Measurements from ENCODE around the gene BSND.

The BSND gene

GRCh38 chr1:54976747-54977146 lies 22.0 kb upstream of the BSND start:
- no peak for DNase-seq

GRCh38 chr1:54977533-54978297 lies 21.0 kb upstream of the BSND start:
- DNase-seq, result no peak

DNA sequence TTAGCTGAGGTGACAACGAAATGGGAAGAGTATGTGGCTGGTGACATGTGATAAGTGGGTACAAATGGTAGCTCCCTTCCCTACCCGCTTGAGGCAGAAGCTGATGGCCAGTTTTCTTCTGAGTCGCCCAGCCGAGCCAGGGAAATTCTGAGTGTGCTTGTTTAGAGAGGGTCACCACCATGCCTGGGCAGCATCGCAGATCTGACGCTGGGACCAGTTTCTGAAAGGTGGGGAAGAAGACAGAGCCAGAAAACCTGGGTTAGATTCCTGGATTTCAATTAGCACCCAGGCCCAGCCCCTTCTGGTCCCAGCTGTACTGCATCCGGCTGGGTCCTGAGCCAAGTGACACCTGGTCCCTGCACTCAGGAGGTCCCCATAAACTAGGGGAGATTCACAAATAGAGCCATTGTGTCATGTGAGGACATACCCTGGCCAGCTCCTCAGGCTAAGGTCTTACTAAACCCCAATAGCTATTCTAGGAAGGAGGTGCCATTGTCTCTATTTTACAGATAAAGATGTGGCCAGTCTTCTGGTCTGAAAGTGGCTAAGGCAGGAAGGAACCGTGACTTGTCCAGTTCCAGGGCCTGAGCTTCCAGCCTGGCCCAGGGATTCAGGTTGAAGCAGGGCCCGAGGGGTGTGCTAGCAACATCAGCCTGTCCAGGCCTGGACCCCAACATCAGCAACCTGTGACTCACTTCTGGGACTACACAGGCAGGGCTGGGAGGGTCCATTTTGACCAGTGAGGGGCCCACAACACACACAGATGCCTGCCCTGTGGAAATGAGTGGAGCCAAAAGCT lies 20.0 kb upstream of the BSND start:
- no peak for DNase-seq

- DNase-seq, result no peak
Measured at GRCh38 chr1:54979327-54979891, 19.3 kb upstream of the BSND start.

DNA sequence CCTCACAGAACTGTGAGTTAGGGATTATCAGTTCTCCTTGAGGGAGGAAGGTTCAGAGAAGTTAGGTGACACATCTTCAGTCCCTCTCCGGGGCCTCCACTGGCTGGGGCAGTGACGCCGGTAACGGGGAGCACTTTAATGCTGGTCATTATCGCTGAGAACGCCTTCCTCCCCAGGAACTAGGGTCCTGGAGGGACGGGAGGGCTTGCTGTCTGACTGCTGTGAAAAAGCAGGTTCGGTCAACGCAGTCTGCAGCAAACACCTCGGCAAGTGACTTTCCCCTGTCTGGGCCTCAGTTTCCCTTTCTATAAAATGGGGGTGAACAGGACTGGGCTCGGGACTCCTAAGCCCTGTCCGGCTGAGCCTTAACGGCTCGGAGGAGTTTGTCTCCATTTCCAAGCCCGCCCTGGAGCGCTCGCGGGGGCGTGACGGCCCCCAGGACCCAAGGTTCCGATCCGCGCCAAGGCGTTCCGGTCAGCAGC lies 18.6 kb upstream of the BSND start:
- DNase-seq, result no peak

DNA sequence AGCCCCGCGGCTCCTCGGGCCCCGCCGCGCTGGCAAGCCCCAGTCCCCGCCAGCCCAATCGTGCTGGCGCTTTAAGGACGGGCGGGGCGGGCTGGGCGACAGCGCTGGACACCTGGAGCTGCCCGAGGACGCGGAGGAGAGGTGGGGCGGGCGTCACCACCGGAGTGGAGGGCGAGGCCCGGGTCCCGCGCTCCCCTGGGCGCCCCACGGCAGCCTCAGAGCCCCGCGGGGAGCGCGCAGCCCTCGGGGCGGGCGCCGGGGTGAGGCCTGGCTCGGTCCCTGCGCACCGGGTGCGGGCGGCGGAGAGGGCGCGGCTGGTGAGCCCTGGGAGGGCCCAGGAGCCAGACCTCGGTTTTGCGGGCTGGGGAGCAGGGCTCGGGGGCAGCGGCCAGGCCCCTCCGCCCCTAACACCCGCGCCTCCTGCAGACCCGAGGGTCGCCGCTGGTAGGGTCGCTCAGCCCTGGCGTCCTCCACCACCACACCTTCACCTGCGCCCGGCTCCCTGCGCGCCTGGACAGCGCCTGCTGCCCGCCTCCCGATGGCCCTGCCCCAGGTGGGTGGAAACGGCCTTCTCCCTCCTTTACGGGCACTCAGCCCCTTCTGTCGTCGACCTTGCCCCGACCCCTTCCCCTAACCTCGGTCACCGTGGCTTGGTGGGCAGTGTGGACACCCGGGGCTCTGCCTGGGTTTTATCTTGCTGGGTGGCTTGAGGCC lies 18.0 kb upstream of the BSND start, which contains the start of gene TMEM61:
Gene TMEM61, plus strand, starts transcription at position 101 of the 714 bp plus-strand sequence. Its CDS starts 438 bp downstream, at position 539.
- no peak for DNase-seq

DNA sequence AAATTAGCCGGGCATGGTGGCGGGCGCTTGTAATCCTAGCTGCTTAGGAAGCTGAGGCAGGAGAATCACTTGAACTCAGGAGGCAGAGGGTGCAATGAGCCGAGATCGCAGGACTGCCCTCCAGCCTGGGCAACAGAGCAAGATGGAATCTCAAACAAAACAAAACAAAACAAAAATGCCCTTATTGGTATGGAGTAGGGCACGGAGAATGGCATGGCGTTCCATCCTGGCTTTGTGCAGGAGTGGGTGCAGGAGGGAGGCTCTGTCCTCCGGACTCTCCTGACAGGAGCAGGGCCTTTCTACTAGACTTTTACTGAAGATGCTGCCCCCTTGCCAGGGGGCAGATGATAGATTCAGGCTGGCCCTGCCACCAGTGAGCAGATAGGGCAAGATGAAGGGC lies 17.3 kb upstream of the BSND start:
- DNase-seq, result no peak

DNA sequence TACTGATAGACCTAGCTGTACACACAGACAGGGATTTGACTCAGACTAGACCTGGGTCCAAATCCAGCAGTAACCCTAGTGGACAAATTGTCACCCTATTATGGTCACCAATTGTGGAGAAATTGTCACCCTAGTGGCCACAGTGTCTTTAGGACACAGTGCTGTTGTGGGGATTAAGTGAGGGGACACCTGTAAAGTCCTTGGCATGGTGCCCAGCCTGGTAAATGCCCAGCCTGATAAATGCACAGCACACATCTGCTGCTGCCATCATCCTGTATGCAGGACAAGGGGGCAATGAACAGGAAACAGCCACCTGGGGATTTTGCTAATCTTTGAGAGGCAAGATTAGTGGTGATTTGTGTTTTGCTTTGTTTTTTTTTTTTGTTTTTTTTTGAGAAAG lies 16.0 kb upstream of the BSND start:
- no peak for DNase-seq

GRCh38 chr1:54984131-54984842 lies 14.4 kb upstream of the BSND start:
- no peak for DNase-seq

DNA sequence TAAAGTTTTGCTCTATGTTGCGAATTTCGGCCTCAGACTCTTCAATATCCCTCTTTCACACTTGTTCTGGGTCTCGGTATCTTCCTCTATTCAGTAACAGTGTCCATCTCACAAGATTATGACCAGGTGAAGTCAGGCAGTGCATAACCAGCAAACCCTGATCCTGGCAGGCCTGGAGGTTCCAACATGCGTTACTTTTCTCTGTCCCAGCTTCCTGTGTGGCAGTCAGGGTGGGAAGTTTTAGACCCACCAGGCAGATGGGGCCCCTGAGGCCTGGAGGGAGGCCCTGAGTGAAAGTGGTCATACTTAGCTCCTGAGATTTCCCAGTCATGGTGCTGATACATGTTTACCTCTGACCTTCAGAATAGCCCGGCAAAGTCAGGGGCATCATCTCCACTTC lies 13.2 kb upstream of the BSND start:
- DNase-seq, result no peak

- no peak for DNase-seq
Measured at GRCh38 chr1:54986025-54986424, 12.7 kb upstream of the BSND start.

GRCh38 chr1:54986533-54986932 lies 12.2 kb upstream of the BSND start:
- no peak for DNase-seq

GRCh38 chr1:54987427-54987826 lies 11.3 kb upstream of the BSND start:
- no peak for DNase-seq

GRCh38 chr1:54987919-54988705 lies 10.6 kb upstream of the BSND start:
- DNase-seq, result no peak

DNA sequence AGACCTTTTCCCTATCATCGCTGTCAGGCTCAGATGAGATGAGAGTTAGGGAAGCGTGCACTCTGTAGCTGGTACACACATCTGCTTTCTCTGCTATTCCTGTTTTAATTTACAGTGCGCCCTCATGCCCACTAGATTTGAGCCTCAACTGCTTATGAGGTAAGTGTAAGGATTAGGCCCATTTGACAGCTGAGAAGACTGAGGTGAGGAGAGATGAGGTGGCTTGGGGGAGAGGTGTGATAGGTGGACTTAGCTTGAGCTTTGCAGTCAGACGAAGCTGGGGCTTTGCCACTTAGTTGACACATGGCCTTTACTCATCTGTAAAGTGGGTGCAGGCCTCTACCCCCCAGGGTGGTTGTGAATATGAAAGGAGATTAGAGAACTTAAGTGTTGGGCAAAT lies 9.8 kb upstream of the BSND start:
- no peak for DNase-seq

DNA sequence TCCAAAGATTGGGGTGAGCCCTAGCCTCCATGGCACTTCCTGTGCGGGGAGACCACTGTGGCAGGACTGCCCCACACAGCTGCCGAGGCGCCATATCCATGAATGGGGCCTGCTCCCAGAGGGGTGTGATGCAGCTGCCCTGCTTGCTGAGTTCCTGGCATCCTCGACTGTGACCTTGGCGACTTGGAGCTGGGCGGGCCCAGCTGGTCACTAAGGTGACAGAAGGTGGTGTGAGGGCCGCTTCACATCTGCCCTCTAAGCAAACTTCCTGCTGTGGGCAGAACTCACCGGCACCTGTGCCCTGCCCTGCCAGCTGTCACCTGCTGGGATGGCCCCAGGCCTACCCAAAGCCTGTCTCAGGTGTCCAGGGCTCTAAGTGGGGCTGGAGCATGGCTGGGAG lies 9.3 kb upstream of the BSND start:
- no peak for DNase-seq

GRCh38 chr1:54989968-54990810 lies 8.5 kb upstream of the BSND start:
- no peak for DNase-seq

GRCh38 chr1:54990916-54991315 lies 7.8 kb upstream of the BSND start:
- DNase-seq, result no peak

DNA sequence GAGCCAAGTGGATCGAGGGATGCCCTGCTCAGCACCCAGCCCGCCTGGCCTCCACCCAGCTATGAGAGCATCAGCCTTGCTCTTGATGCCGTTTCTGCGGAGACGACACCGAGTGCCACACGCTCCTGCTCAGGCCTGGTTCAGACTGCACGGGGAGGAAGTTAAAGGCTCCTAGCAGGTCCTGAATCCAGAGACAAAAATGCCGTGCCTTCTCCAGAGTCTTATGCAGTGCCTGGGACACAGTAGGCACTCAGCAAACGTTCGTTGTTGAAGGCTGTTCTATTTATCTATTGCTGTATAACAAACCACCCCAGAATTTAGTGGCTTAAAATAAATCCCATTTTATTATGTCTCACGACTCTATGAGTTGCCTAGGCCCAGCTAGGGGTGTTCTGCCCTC lies 6.8 kb upstream of the BSND start:
- no peak for DNase-seq

GRCh38 chr1:54993140-54993539 lies 5.6 kb upstream of the BSND start:
- no peak for DNase-seq

All from NCI-H446 treated with DMSO at 0.1 percent for 48 hours (cell line).